Upper lobe of left lung (tissue), 4 donors: ENCODE data around the gene SPAST.

Experiments
- POLR2A ChIP-seq, 4 donors: fragments of 450-650 bp; IDR thresholded peaks; one replicate each; pipeline ENCODE4 v1.5.1; 2016 to 2017; ENCODE audit warnings: antibody characterized with exemption in 4 of 4, mild to moderate bottlenecking in 2 of 4
- POLR2AphosphoS5 ChIP-seq, 2 donors: sonication (generic); formaldehyde crosslinking; IDR thresholded peaks; one replicate each; pipeline ENCODE4 v1.5.1; 2017; ENCODE audit warnings: antibody characterized with exemption in 2 of 2
- TF ChIP-seq, protein P1 (sequence below), 6 experiments: fragments of 450-650 bp in 4 of 6; fragments of 200-600 bp in 2 of 6; sonication (generic) in 2 of 6; IDR thresholded peaks; one replicate each; pipeline ENCODE4 v1.5.1; 2016 to 2019; ENCODE audit warnings: antibody characterized with exemption in 6 of 6

DNA sequence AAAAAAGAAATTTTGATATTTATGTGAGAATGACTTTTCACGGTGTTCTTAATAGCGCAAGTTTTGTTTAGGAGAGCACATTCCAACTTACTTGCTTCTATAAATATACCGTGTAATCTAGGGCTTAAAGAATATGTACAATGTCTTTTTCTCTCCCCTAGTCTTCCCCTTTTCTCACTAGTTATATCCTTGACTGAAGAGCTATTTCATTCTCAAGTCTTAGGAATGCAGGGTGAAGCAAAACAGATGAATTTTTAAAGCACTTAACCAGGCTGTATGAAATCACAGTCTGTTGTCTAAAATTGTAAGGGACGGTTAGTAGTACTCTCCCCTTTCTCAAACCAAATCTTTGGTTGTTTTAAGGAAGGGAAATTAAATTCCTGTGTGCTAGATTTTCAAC, 72.7 kb downstream of the SPAST start:
- TF ChIP-seq, protein P1, sequence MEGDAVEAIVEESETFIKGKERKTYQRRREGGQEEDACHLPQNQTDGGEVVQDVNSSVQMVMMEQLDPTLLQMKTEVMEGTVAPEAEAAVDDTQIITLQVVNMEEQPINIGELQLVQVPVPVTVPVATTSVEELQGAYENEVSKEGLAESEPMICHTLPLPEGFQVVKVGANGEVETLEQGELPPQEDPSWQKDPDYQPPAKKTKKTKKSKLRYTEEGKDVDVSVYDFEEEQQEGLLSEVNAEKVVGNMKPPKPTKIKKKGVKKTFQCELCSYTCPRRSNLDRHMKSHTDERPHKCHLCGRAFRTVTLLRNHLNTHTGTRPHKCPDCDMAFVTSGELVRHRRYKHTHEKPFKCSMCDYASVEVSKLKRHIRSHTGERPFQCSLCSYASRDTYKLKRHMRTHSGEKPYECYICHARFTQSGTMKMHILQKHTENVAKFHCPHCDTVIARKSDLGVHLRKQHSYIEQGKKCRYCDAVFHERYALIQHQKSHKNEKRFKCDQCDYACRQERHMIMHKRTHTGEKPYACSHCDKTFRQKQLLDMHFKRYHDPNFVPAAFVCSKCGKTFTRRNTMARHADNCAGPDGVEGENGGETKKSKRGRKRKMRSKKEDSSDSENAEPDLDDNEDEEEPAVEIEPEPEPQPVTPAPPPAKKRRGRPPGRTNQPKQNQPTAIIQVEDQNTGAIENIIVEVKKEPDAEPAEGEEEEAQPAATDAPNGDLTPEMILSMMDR (IDR thresholded peaks at IDR 0.05) = no peak
- no peak for TF ChIP-seq POLR2A (IDR thresholded peaks at IDR 0.05)
- no peak for TF ChIP-seq POLR2AphosphoS5 (IDR thresholded peaks at IDR 0.05)
